ENCODE results near the gene EBF3.
A peak's percentile ranks its signal among the peaks of the same experiment; 100 is the strongest.

EBF3 gene

DNA sequence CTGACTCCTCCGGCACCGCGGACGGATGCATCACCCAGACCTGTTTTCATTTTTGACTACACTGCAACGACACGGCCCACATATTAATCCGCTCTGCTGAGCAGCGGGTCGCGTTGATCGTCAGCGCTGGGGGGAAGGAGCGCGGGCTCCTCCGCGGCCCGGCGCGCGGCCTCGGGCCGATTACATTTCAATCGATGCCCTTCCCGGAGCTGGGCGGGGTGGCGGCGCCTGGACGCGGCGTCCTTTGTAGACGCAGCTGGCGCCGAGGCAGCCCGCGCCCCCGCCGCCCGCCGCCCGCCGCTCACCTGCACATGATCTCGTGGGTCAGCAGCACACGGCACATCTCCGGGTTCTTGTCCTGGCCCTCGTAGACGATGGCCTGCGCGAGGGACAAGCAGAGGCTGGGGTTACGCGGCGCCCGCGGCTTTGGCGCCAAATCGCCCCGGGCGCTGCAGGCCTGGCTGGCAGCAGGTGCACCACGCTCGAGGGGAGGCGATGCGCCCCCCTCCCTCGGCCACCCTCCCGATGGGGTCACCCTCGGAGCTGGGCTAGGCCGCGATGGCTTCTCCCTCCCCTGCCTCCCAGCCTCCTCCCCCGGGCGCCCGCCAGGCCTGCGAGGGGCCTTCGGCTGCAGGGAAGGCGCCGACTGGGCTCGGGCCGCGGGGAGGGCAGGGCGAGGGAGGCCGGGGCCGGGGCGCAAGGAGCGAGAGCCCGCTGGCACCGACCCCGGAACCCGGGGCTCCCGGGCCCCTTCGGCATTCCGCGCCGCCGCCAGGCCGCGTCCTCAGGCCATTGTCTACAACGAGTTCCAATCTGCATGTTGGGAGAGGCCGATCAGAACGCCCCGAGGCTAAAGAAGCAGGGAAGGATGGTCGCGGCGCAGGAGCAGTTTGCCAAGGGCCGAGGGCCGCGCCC, 5.2 kb downstream of the EBF3 start:
- peak; percentile 52 for DNase-seq

DNA sequence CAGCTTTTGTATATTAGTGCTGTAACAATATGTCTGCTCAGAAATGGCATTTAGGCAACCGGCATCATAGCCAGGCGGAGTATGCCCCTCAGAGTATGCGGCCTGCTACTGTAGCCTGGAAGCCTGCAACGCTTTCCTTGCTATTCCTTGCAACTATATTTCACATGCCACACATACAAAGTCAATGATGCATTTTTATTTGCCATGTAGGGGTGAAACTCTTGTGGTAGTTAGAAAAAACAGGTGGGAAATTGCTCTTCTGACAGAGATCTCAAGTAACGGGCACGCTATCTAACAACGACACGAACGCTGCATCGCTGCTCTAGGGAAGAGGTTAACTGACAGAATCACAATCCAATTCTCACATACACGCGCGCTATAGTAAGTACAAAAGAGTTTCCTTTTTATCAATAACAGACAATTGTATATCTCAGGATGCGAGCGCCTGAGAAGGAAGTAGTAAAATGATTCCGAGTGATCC, 5.9 kb downstream of the EBF3 start:
- no peak for DNase-seq

DNA sequence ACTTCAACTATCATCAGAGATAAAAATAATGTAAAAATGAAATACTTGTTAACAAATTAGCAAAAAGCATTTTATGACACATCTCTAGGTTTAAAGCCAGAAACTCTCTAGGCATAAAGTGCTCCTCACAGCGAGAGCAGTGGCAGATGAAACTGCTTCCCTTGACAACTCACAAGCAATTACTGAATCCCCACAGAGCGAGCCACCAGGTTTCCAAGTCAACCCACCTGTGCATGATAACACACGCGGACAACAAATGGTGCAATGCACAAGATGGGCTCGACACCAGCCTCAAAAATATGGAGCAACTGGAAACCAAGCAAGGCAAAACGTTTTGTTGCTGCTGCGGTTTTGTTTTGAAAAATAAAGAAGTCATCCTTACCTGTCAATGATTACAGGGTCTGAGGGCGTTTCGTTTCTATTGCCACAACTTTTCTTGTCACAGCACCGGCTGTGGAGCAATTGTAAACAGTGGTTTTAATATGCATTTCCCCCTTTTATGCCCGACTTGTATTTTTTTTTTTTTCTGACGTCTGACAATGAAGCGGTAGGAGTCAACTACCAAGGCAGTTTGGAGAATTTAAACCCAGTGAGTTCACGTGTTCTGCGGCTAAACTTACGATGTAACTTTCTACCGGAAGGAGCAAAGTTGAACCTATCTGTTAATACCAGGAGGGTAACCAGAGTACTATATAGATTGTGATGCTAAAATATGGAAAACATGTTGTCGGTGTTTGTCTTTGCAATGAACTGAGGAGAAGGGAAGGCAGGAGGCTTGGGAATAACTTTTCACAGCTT, 7.0 kb downstream of the EBF3 start:
- DNase-seq = no peak

DNA sequence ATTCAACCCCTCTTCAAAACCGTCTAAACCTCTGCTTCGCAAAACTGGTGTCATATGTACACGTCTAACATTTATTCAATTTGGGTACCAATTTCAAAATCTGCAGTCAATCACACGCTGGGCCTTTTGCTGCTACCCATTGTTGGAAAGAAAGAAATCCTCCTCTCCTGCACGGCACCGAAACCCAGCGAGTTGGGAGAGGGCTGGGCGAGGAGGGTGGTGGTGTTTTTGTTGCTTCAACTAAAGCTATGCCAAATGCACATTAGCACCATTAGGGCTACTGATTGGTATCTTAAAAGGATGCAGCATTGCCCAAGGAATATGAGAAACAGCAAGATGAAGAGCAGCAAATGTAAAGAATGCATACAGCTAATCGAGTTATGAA, 7.8 kb downstream of the EBF3 start:
- no peak for DNase-seq

DNA sequence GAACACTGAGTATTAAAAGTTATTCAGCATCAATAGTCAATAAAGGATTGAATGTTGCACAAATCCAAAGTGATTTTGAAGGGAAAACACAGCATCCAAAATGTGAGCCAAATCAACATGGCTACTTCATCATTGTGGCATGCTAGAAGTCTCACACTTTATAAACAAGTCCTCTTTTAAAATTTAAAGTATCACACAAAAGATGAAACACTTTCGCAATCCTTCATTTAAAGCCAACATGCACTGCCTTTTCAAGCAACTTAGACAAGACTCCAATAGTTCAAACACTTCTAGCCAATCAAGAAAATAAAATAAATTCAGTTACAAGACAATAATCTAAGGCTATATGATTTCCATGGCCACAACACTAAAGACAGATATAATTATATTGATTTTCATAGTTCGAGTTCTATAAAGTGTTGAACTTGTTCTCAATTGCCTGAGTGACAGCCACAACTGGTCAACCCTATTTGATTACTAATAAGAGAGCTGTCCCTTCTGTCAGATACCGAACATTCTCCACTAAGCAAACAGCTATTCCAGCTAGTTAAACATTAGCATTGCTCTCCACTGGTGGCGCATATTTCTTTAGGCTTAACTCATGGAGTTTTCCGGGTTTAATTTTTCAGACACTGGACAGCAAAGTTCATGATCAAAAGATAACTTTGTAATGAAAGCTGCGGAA, 8.3 kb downstream of the EBF3 start:
- DNase-seq = no peak

DNA sequence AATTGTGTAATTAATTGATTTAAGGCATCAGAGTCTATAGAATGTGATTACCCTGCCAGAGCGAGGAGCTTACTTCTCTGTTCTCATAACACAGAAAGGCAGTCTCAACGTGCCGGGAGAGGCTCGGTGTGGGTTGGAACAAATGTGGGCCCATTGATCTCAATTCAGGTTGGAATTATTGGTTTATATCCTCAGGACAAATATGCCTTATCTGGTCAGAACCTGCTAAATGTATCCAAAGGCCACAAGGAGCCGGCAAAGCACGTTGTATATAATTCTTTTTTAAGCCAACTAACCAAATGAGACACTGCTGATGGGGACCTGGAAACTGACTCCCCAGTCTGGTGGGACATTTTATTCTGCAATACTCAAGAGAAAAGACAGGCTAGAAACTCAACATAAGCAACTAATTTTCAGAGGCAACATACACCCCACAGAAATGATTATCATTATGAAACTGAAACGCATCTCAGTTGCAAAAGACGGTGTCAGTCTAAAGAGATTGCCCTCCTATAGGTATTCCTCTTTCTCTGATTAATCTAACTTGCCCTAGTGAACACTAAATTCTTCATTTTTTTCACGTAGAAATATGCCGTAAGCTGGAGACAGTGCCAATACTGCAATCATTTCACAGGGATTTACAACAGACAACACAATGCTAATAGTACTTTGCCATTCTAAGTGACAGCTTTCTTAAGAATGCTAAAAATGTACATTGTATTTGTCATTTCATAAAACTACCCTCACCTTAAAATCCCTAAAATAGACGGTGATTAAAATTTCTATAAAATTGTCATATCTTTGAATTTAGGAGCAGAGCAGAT, 9.4 kb downstream of the EBF3 start:
- no peak for DNase-seq

DNA sequence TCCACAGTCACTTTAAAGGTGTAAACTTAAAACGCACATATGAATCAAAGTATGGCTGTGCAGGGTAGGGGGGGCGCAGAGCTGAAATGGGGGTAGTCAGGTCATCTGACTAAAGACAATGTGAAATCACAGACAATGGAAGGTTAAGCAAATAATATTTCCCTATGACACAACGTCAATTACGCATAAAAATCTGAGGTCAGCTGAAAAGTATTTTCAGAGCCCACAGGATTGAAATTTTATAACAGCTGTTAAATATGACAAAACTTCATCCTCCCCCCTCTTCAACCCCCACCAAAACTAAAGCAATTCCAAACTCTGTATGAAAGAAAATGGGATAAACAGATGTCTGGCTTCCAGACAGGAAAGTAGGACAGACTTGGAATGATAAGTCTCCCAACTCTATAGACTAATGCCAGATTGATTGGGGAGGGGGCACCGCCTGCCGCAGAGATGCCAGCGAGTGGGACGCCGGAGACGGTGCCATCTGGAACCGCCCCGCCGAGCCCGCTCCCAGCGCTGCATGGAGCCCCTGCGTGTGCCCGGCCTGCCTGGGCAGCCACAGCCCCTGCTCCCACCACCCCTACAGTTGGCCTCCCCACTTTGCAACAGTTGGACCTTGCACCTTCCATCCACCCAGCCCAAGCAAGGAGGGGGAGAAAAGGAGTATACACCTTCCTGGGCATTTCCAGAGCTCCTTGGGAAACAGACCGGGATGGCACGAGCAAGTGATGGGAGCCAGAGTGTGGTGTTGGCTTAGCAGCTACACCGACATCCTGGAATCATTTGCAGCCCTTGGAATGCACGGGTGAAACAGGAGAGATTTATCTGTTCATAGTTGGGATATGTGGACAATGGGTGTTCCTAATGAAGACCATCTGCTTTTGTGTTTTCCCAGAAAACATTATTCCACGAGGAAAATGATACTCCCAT, 10.7 kb downstream of the EBF3 start:
- peak; percentile 78 for DNase-seq

DNA sequence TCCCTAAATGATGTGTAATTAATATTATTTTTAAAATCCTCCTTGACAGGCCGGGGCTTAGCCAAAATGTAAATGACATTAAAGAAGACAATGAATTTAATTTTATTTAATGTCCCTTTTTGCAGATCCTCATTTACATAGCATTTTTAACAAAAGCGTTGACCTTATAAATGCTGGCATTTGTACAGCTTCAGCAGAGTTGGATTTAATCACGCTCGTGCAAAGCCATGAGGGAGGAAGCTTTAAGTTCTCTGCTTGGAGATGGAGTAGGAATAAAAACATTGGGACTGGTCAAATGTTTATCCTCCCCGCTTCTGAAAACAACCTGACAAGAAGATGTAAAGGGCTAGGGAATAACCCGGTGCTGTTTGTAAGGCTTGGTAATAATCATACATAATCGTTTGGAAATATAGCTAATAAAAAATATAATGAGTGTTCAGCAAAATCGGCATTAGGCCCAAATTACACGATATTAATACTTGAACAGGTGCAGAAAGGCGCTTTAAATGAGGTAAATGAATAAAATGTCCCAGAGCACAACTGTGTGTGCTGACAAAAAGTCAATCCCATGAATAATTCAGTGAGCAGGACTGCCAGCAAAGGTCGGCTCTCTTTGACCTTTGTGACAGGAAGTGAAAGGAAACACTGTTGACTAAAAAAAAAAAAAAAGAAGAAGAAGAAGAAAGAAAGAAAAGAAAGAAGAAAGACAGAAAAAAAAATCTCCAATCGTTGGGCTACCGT, 11.5 kb downstream of the EBF3 start:
- no peak for DNase-seq

DNA sequence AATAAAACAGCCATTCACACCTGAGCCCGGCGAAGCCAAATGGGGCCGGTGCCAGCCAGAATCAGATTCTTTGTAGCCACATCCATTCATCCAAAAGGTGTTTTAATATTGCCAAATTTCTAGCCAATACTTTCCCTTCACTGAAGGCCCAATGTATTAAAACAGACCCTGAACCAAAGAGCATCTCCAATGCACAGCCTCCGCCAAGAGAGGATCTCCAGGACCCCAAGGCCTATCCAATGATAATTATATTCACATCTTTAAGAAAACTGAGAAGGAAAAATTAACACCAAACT, 12.2 kb downstream of the EBF3 start:
- DNase-seq = no peak

DNA sequence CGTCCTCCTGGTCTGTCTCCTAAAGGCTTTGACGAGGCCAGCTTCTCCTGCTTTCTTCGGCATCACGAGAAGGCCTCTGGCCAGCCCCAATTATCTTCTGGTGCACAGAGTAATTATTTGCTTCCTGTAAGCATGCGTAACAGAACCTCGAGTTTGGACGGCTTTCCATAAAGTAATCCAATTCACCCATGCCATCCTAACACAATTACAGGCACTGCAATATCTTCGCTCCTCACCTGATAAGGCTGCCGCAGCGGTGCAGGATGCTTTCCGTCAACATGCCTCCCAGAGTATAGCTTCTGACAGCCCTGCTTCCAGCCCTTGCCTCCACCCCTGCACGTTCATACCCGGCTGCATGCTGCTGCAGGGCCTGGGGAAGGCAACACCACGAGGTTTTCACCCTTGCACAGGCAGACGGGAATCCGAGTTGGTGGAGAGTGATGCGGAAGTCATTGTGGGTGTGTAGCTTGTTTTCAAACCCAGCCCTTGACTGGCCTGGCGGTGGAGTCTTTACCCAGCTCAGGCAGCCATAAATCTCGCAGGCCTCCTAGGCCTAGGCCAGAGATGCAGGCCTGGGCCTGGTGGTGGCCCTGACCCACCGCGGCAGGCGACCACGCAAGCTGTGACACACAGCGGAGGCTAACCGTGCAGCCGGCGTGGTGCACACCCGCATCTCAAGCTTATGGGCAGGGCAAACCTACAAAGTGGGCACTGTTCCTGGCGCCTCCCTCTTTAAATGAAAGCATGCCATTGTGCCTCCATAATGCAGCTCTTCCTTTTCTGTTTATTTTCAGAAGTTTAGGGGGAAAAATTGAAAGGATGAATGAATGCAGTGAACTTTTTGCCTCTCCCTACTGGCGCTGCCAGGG, 12.7 kb downstream of the EBF3 start:
- DNase-seq = no peak

DNA sequence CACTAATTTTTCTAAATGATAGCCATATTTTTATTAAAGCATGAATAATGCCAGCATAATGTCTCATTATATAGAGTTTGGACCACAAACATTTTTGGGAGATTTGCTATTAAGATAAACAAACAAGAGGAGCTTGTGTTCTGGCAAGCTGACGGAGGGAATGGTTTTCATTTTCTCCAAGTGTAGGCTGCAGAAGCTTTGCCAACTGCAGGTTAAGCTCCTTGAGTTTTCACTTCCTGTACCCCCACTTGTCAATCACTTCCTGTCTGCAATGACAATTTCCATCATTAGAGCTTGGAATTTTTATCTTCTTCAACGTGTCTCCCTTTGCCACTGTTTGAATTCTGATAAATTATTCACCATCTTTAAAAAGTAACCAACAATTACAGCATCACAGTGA, 13.4 kb downstream of the EBF3 start:
- DNase-seq = no peak

DNA sequence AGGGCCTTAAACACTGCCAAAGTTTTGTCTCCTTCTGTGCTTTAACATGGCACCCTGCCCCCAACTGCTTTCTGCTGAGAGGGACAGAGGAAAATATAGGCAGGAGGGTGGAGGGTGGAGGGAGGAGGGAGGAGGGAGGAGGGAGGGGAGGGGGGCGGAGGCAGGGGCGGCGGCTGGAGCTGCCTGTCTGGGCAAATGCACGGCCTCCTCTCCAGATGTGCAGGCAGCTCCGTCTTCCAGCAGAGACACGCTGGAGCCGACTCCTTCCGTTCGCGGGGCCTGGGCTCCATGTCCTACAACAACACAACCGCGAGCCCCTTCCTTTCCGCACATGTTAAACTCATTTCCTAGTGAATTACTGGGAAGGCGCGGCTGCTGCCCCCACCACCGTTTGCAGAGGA, 14.2 kb downstream of the EBF3 start:
- peak; percentile 94 for DNase-seq

DNA sequence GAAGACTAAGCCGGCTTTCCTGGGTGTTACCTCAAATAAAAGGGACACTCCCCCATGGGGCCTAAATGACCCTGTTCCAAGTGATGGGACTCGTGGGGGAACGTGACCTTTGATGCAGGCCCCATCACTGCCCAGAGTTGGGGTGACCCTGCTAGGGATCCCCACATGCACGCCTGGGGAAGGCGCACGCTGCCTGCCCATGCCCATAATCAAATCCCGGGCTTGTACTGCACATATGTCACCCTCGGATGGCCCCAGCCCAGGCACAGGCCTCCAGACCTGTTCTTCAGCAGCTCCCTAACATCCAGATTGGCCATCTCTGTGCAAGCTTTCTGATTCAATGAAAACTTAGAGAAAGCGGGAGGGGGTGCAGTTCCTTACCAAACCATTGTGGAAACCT, 14.7 kb downstream of the EBF3 start:
- DNase-seq = no peak

DNA sequence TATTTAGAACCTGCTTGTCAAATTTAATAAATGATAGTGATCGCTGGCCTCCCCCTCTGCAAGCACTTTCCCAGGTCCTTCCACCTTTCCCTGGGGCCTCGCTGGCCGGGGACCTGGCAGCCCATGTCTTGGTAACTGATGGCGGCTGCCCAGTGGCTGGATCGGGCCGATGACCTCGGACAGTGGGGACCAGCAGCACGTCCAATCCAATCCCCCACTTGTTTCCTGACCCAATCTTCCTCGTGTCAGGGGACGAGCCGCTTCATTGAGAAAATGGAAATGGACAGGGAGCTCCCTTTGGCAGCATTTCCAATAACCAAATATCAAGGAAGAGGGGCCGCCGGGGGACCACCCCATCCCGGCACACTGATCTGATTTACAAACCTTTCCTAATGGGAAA, 17.2 kb downstream of the EBF3 start:
- no peak for DNase-seq

DNA sequence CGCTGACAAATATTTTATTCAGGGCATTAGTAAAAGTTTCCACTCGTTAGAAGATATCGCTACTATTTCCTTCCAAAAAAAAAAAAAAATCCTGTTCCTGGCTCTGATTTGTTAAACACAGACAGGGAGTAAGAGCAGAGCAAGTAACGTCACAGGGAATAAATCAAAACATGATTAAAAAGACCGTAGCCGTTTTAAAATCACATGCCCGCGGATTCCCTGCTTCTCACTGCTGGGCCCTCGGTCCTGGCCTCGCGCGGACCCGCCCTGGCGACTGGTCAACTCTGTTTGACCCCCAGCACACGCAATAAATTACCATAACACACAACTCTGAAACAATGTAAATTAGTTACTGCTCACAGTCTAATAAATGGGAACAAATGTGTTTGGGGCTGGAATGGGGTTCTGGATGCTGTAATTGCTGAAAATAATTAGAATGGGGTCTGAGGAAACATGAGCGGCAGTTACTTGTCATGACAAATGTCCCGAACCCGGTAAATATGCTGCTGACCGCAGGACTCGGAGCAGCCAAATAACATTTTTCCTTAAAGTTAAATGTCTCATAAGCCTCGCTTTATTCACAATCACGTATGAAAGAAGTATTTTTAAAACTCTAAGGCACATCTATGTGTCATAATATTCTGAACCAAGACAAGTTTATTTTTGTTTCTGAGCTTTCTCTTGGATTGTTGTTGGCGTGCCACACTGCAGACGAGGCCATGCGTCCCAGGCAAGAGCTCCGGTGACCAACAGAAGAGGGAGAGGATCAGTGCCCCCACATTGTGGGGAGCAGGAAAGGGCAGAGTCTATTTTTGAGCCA, 17.9 kb downstream of the EBF3 start:
- DNase-seq = peak; percentile 69

DNA sequence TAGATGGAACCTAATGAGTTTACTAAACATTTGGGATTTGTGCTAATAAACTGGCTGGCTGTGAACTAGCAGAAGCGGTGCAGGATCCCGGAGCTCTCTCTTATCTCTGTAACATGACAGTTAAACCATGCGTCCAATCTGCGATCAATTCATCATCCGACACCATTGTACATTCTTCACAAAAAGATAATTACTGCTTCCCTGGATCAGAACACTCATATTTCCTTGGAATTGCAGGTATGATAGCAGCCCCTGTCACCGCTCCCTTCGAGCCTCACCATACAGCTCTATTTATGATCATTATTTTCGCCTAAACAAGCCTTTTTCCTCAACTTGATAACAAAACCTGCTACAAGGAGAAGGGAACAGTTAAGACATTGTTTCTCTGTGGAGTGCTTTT, 18.5 kb downstream of the EBF3 start:
- DNase-seq = no peak

DNA sequence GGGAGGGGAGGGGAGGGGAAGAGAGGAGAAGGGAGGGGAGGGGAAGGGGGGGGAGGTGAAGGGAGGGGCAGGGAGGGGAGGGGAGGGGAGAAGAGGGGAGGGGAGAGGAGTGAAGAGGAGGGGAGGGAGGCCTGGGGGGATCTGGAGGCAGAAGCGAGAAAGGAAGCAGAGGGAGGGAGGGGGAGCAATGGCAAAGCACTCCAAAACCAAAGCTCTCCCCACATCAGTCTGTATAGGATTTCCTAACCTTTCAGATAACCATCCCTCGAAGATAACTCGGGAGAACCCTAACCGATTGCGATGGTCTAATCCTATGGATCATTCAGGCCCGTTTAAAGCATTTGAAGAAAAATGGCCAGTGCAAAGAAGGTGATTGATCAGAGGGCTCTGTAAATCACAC, 19.0 kb downstream of the EBF3 start:
- DNase-seq = peak; percentile 53

DNA sequence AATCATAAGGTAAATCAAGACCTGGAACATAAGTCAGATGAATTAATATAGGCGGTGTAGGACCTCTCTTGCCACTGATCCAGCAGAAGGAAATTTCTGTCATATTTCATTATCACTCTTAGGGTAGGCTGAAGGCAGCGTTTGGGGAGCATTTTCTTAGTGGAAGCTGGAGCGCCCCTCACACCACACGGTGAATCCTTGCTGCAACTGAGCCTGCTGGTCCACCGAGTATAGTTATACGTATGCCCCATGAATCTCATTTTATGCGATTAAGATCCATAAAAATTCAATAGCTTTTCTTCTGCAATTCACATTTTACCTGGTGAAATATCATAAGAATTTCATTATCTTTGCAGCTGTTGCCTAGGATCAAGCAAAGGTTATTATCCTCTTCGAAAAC, 19.6 kb downstream of the EBF3 start:
- DNase-seq = no peak
